Activated T-cell treated with anti-CD3 and anti-CD28 coated beads for 48 hours (primary cell): Measurements from ENCODE around the gene GNB2.
A peak's percentile ranks its signal among the peaks of the same experiment; 100 is the strongest.

Experiments
- DNase-seq: peaks from one replicate; pipeline ENCODE4 v3.0.0-alpha.2; 2020; ENCODE audit warnings: low read depth

The GNB2 gene

GRCh38 chr7:100681491-100682227 is 8.1 kb downstream of the GNB2 start:
- DNase-seq = no peak

GRCh38 chr7:100682228-100682741 is 8.7 kb downstream of the GNB2 start:
- DNase-seq = no peak

GRCh38 chr7:100682991-100683658 is 9.6 kb downstream of the GNB2 start:
- DNase-seq = no peak

- DNase-seq = no peak
These were observed 10.4 kb downstream of the GNB2 start for GRCh38 chr7:100683659-100684533.

- DNase-seq = no peak
These were observed 11.0 kb downstream of the GNB2 start for GRCh38 chr7:100684534-100685042.

GRCh38 chr7:100685049-100685605 is 11.6 kb downstream of the GNB2 start:
- DNase-seq = no peak

- DNase-seq = no peak
These were observed 12.1 kb downstream of the GNB2 start for GRCh38 chr7:100685631-100686145.

- DNase-seq = no peak
These were observed 12.8 kb downstream of the GNB2 start for GRCh38 chr7:100686201-100686821.

GRCh38 chr7:100686822-100687211 is 13.3 kb downstream of the GNB2 start:
- DNase-seq = no peak

- no peak for DNase-seq
These were observed 13.7 kb downstream of the GNB2 start for GRCh38 chr7:100687261-100687660.

GRCh38 chr7:100687751-100688300 is 14.3 kb downstream of the GNB2 start:
- no peak for DNase-seq

GRCh38 chr7:100688326-100688860 is 14.9 kb downstream of the GNB2 start:
- DNase-seq = no peak

- DNase-seq = no peak
These were observed 15.9 kb downstream of the GNB2 start for GRCh38 chr7:100689230-100690135.

- peak; percentile 79 for DNase-seq
These were observed 18.4 kb downstream of the GNB2 start for GRCh38 chr7:100691676-100692577.

GRCh38 chr7:100692578-100692961 is 19.0 kb downstream of the GNB2 start:
- no peak for DNase-seq

GRCh38 chr7:100693312-100694097 is 20.0 kb downstream of the GNB2 start:
- no peak for DNase-seq

GRCh38 chr7:100694098-100694745 is 20.7 kb downstream of the GNB2 start, which contains the start of gene GIGYF1:
Gene GIGYF1, minus strand, starts transcription at chr7:100694250. Its CDS starts 6,012 bp downstream, at chr7:100688238.
- DNase-seq = peak; percentile 67
